GM21528 (cell line): ENCODE measurements around the gene RSPO1.
"Not testable (repeated sequence)": the region's sequence is repeated elsewhere in the genome, so short reads cannot be mapped to it uniquely, and the experiment has no call there.

Experiments
- ATAC-seq: cut with Tn5 transposase; IDR thresholded peaks from one replicate; pipeline ENCODE4 v1.9.1; 2021; ENCODE audit warnings: mild to moderate bottlenecking, moderate library complexity; ENCODE audit not compliant: unreplicated experiment, low FRiP score

RSPO1 gene

GRCh38 chr1:37622131-37622530, 12.6 kb downstream of the RSPO1 start:
- ATAC-seq = no peak

GRCh38 chr1:37621326-37621870, 13.3 kb downstream of the RSPO1 start:
- no peak for ATAC-seq

- no peak for ATAC-seq
Measured at GRCh38 chr1:37620707-37621106, 14.0 kb downstream of the RSPO1 start.

- ATAC-seq = no peak
Measured at GRCh38 chr1:37616330-37616729, 18.4 kb downstream of the RSPO1 start.

GRCh38 chr1:37614105-37614504, 20.6 kb downstream of the RSPO1 start:
- ATAC-seq = no peak

- no peak for ATAC-seq
Measured at GRCh38 chr1:37612186-37612585, 22.5 kb downstream of the RSPO1 start.

GRCh38 chr1:37609994-37610393, 24.7 kb downstream of the RSPO1 start:
- ATAC-seq = no peak

- ATAC-seq = no peak
Measured at GRCh38 chr1:37609002-37609401, 25.7 kb downstream of the RSPO1 start.

- no peak for ATAC-seq
Measured at GRCh38 chr1:37606481-37607263, 28.0 kb downstream of the RSPO1 start.

- ATAC-seq = no peak
Measured at GRCh38 chr1:37605806-37606474, 28.8 kb downstream of the RSPO1 start.

- no peak for ATAC-seq
Measured at GRCh38 chr1:37605061-37605650, 29.5 kb downstream of the RSPO1 start.

- ATAC-seq = no peak
Measured at GRCh38 chr1:37602750-37603694, 31.7 kb downstream of the RSPO1 start.

GRCh38 chr1:37601441-37601840, 33.3 kb downstream of the RSPO1 start:
- ATAC-seq = no peak

GRCh38 chr1:37599940-37600339, 34.8 kb downstream of the RSPO1 start:
- ATAC-seq = no peak

- ATAC-seq = no peak
Measured at GRCh38 chr1:37596182-37596667, 38.5 kb downstream of the RSPO1 start.

GRCh38 chr1:37595440-37596181, 39.1 kb downstream of the RSPO1 start, which contains the start of gene GNL2:
TSS of gene GNL2 (minus strand) at chr1:37595937. CDS start at chr1:37595822, 115 bp downstream.
- peak; percentile 97 for ATAC-seq

GRCh38 chr1:37593726-37594125, 41.0 kb downstream of the RSPO1 start:
- no peak for ATAC-seq

GRCh38 chr1:37588939-37589338, 45.8 kb downstream of the RSPO1 start:
- no peak for ATAC-seq

- ATAC-seq = not testable (repeated sequence)
Measured at GRCh38 chr1:37584544-37584943, 50.1 kb downstream of the RSPO1 start.
